Upper lobe of right lung (tissue), 1 donor: ENCODE measurements around the gene ARHGEF37. TPM values are rescaled to one million over a fixed set of nuclear protein-coding genes. Genes with fewer than 3 reads are reported as not detected.

Experiments used
- ATAC-seq: fragments of 200-7000 bp; cut with Tn5 transposase; one replicate; pipeline ENCODE4 v1.9.1; 2020; ENCODE audit warnings: mild to moderate bottlenecking, moderate library complexity
- DNase-seq: peaks from one replicate; pipeline ENCODE4 v3.0.0-alpha.2; 2020
- H3K27ac ChIP-seq: fragments of 200-600 bp; one replicate; pipeline ENCODE4 v1.8.0; 2022
- H3K27me3 ChIP-seq: fragments of 200-600 bp; one replicate; pipeline ENCODE4 v1.8.0; 2022; ENCODE audit warnings: mild to moderate bottlenecking
- H3K36me3 ChIP-seq: fragments of 200-600 bp; one replicate; pipeline ENCODE4 v1.8.0; 2022
- H3K4me1 ChIP-seq: fragments of 200-600 bp; one replicate; pipeline ENCODE4 v1.8.0; 2022
- H3K4me3 ChIP-seq: fragments of 200-600 bp; one replicate; pipeline ENCODE4 v1.8.0; 2022; ENCODE audit warnings: mild to moderate bottlenecking
- H3K9me3 ChIP-seq: fragments of 200-600 bp; one replicate; pipeline ENCODE4 v1.8.0; 2022
- CTCF ChIP-seq: fragments of 200-600 bp; IDR thresholded peaks from one replicate; pipeline ENCODE4 v1.8.0; 2022; ENCODE audit warnings: antibody characterized with exemption
- intact Hi-C: fragments of 100-400 bp; cut with DNase I; formaldehyde crosslinking; loops from one replicate; pipeline ENCODE4 v1.11.0; 2022
- total RNA-seq: library from RNA; stranded (reverse); fragmentation: NEBNext Ultra II Directional; extraction: Animal tissue kit (Norgen Biotek cat#: 25700); gene quantifications from one replicate; pipeline ENCODE4 v1.2.1, GENCODE V29; 2021
- donor health status: DM: no; HTN: yes; CAD: no; lungs with severe emphysema.

The ARHGEF37 gene
- total RNA-seq, 1 donor from 2014 or later, result 13.3 TPM

- intact Hi-C loops, result no loop called here
- H3K4me1 ChIP-seq, result peaks cover 14% of the 10 kb centered on the region
- H3K27ac ChIP-seq, result no peak overlapping the region
- no peaks in the 10 kb centered on the region for H3K36me3 ChIP-seq
- ATAC-seq (no peak), DNase-seq (no peak)
- H3K27me3 ChIP-seq, result no peaks in the 10 kb centered on the region
- no peak for TF ChIP-seq CTCF
- no peaks in the 10 kb centered on the region for H3K9me3 ChIP-seq
- no peak overlapping the region for H3K4me3 ChIP-seq
Observed at GRCh38 chr5:149567226-149567625, 14.1 kb upstream of the ARHGEF37 start.

GRCh38 chr5:149572170-149572569 is 9.1 kb upstream of the ARHGEF37 start:
- intact Hi-C loops, result no loop called here
- H3K9me3 ChIP-seq, result no peaks in the 10 kb centered on the region
- no peak overlapping the region for H3K4me3 ChIP-seq
- DNase-seq (no peak), ATAC-seq (no peak)
- TF ChIP-seq CTCF, result no peak
- H3K27ac ChIP-seq, result no peak overlapping the region
- no peaks in the 10 kb centered on the region for H3K4me1 ChIP-seq
- no peaks in the 10 kb centered on the region for H3K27me3 ChIP-seq
- no peaks in the 10 kb centered on the region for H3K36me3 ChIP-seq

GRCh38 chr5:149572576-149573231 is 8.6 kb upstream of the ARHGEF37 start:
- no peak for ATAC-seq
- Histone ChIP-seq H3K4me3 (no peak overlapping the region), H3K27me3 (no peaks in the 10 kb centered on the region), H3K36me3 (no peaks in the 10 kb centered on the region), H3K27ac (no peak overlapping the region), H3K9me3 (no peaks in the 10 kb centered on the region), H3K4me1 (no peaks in the 10 kb centered on the region)
- intact Hi-C loops, result no loop called here
- no peak for DNase-seq
- no peak for TF ChIP-seq CTCF

- no peak for TF ChIP-seq CTCF
Observed at GRCh38 chr5:149575131-149575530, 6.2 kb upstream of the ARHGEF37 start.

GRCh38 chr5:149576021-149576420 is 5.3 kb upstream of the ARHGEF37 start:
- no peak for TF ChIP-seq CTCF
- intact Hi-C loops, result no loop called here

More at GRCh38 chr5:149575131-149575530, 6.2 kb upstream of the ARHGEF37 start:
- Histone ChIP-seq H3K9me3 (no peaks in the 10 kb centered on the region), H3K4me1 (no peaks in the 10 kb centered on the region), H3K36me3 (no peaks in the 10 kb centered on the region), H3K4me3 (no peak overlapping the region), H3K27me3 (no peaks in the 10 kb centered on the region), H3K27ac (no peak overlapping the region)
- intact Hi-C loops, result no loop called here
- ATAC-seq (no peak), DNase-seq (no peak)

GRCh38 chr5:149578896-149579295 is 2.4 kb upstream of the ARHGEF37 start:
- H3K27me3 ChIP-seq, result no peaks in the 10 kb centered on the region
- no peaks in the 10 kb centered on the region for H3K9me3 ChIP-seq
- DNase-seq (no peak), ATAC-seq (no peak)
- H3K4me3 ChIP-seq, result no peak overlapping the region
- H3K27ac ChIP-seq, result no peak overlapping the region
- H3K4me1 ChIP-seq, result peaks cover 19% of the 10 kb centered on the region
- TF ChIP-seq CTCF, result no peak
- no peaks in the 10 kb centered on the region for H3K36me3 ChIP-seq
- intact Hi-C loops, result no loop called here

More at GRCh38 chr5:149576021-149576420, 5.3 kb upstream of the ARHGEF37 start:
- ATAC-seq (no peak), DNase-seq (no peak)
- H3K36me3 ChIP-seq, result no peaks in the 10 kb centered on the region
- no peak overlapping the region for H3K4me3 ChIP-seq
- H3K27me3 ChIP-seq, result no peaks in the 10 kb centered on the region
- H3K27ac ChIP-seq, result no peak overlapping the region
- no peaks in the 10 kb centered on the region for H3K9me3 ChIP-seq
- H3K4me1 ChIP-seq, result peaks cover 7% of the 10 kb centered on the region
